KBM-7 (cell line): ENCODE results near the gene RAVER1.
"Not testable (repeated sequence)": the region's sequence is repeated elsewhere in the genome, so short reads cannot be mapped to it uniquely, and the experiment has no call there.

Experiments used
- DNase-seq: peaks from one replicate; pipeline ENCODE4 v3.0.0-alpha.2; 2015
- in situ Hi-C: fragments of 300-500 bp; cut with MboI; formaldehyde crosslinking; loops from 2 replicates; pipeline ENCODE4 v1.14.3; 2020; ENCODE audit warnings: low sequenced_read_pairs, low pct_unique_long_range_greater_than_20kb, mixed read lengths

The RAVER1 gene

GRCh38 chr19:10292789-10293636 lies 40.3 kb downstream of the RAVER1 start:
- in situ Hi-C loops: no loop called here
- DNase-seq: no peak

GRCh38 chr19:10292206-10292788 lies 41.0 kb downstream of the RAVER1 start:
- DNase-seq: peak; percentile 67
- in situ Hi-C loops: no loop called here

- no peak for DNase-seq
- in situ Hi-C loops: no loop called here
Measured at GRCh38 chr19:10291554-10292205, 41.6 kb downstream of the RAVER1 start.

GRCh38 chr19:10290876-10291553 lies 42.3 kb downstream of the RAVER1 start:
- DNase-seq: peak; percentile 65
- in situ Hi-C loops: no loop called here

GRCh38 chr19:10290357-10290875 lies 42.9 kb downstream of the RAVER1 start:
- in situ Hi-C loops: no loop called here
- DNase-seq: peak; percentile 34

- DNase-seq: peak; percentile 53
- in situ Hi-C loops: no loop called here
Measured at GRCh38 chr19:10289836-10290356, 43.4 kb downstream of the RAVER1 start, which contains the start of gene ICAM5. Gene ICAM5, plus strand, starts transcription at chr19:10289952. Its CDS starts 92 bp downstream, at chr19:10290044.

- DNase-seq: peak; percentile 94
Measured at GRCh38 chr19:10289167-10289835, 44.0 kb downstream of the RAVER1 start.

GRCh38 chr19:10288662-10289166 lies 44.6 kb downstream of the RAVER1 start:
- peak; percentile 87 for DNase-seq
- in situ Hi-C loops: no loop called here

More at GRCh38 chr19:10289167-10289835, 44.0 kb downstream of the RAVER1 start:
- in situ Hi-C loops: no loop called here

- peak; percentile 92 for DNase-seq
- in situ Hi-C loops: no loop called here
Measured at GRCh38 chr19:10286803-10287737, 46.3 kb downstream of the RAVER1 start, which contains the start of gene ICAM4. Gene ICAM4, plus strand, starts transcription at chr19:10286955. Its CDS starts 58 bp downstream, at chr19:10287013.

GRCh38 chr19:10285393-10285792 lies 47.9 kb downstream of the RAVER1 start:
- DNase-seq: peak; percentile 40
- in situ Hi-C loops: no loop called here

- in situ Hi-C loops: no loop called here
- DNase-seq: no peak
Measured at GRCh38 chr19:10284960-10285278, 48.4 kb downstream of the RAVER1 start.

- no peak for DNase-seq
- in situ Hi-C loops: no loop called here
Measured at GRCh38 chr19:10284065-10284959, 49.0 kb downstream of the RAVER1 start.

GRCh38 chr19:10283301-10284064 lies 49.8 kb downstream of the RAVER1 start:
- in situ Hi-C loops: no loop called here
- DNase-seq: no peak

- DNase-seq, in situ Hi-C loops: not testable (repeated sequence)
Measured at GRCh38 chr19:10282043-10282442, 51.3 kb downstream of the RAVER1 start.

- in situ Hi-C loops: no loop called here
- no peak for DNase-seq
Measured at GRCh38 chr19:10279737-10280442, 53.4 kb downstream of the RAVER1 start.
